ENCODE measurements around the gene TLCD4.

Gene TLCD4, protein sequence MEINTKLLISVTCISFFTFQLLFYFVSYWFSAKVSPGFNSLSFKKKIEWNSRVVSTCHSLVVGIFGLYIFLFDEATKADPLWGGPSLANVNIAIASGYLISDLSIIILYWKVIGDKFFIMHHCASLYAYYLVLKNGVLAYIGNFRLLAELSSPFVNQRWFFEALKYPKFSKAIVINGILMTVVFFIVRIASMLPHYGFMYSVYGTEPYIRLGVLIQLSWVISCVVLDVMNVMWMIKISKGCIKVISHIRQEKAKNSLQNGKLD

DNA sequence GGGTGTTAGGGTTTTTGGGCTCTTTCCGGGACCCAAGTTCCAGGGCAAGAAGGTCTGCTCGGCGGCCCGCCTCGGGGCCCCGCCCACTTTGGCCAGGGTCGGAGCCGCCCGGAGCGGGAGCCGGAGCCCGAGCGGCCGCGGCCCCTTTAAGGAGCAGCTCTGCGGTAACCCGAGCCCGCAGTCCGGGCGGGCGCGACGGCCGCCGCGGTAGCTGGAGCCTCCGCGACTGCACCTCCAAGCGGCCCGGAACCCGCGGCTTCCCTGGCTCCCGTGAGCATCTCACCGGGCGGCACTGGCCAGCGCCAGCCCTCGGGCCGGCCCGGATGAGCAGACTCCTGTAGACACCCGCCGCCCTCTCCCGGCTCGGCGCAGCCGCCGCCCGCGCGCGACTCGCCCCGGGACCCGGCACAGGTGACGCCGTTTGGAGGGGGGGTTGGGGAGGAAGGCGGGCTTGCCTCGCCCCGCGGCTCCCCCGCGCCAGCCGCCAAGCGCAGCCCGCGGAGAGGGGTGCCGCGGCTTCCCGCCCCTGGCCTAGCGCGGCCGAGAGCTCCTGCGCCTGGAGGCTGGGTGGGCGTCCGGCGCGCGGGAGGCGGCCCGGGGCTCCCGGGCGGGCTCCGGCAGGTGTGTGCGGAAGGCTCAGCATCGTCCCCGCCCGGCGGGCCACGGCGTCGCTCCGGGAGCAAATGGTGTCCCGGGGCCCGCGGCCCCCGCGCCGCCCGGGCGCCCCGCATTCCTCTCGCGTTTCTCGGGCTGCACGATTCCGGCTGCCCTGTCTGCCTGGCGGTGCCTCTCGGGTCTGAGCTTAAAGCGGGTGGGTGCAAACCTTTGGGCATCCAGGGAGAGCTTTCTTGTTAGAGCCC lies at the start of gene TLCD4:
Gene TLCD4 (plus strand): TSS at position 149 of the 860 bp plus-strand sequence. CDS start 26,547 bp downstream, outside the sequence.
- H3K9me3 ChIP-seq (ENCODE audit: control insufficient read depth, insufficient read depth, low read depth, low read length) = no peaks in the 10 kb centered on the region
- no peaks in the 10 kb centered on the region for H3K36me3 ChIP-seq (ENCODE audit: control insufficient read depth, insufficient read depth, low read length)
- H3K27ac ChIP-seq (ENCODE audit: low read depth, low read length) = no peak within 1 kb of the TSS
- no peaks in the 10 kb centered on the region; the same call in 1 of the 2 replicates for H3K4me1 ChIP-seq (ENCODE audit: control insufficient read depth, insufficient read depth, low read length)
- peak within 1 kb of the TSS; percentile 57 for H3K9ac ChIP-seq (ENCODE audit: low read length)
- H3K4me3 ChIP-seq (ENCODE audit: low read depth, low read length) = peak within 1 kb of the TSS; percentile 82
- peaks cover 28% of the 10 kb centered on the region for H3K27me3 ChIP-seq (ENCODE audit: control insufficient read depth, insufficient read depth, low read length)

DNA sequence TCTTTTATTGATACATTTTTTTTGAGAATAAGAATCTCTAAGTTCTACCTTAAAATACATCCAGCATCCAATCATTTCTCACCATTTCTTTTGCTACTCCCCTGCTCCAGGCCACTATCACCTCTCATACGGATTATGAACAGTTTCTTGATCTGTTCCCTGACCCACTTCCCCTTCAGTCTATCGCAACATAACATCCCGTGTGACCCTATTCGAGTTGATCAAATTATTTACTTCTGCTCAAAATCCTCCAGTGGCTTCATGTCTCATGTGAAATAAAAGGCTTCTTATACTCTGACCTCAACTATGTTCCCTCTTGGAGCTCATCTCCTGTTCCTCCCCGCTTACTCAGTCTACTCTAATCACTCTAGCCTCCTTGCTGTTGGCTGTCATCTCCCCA lies 49.6 kb upstream of the TLCD4 start:
- no peak overlapping the region for H3K9ac ChIP-seq (ENCODE audit: low read length)
- no peaks in the 10 kb centered on the region for H3K27me3 ChIP-seq (ENCODE audit: control insufficient read depth, insufficient read depth, low read length)
- H3K9me3 ChIP-seq (ENCODE audit: control insufficient read depth, insufficient read depth, low read depth, low read length) = no peaks in the 10 kb centered on the region
- no peaks in the 10 kb centered on the region for H3K36me3 ChIP-seq (ENCODE audit: control insufficient read depth, insufficient read depth, low read length)
- H3K27ac ChIP-seq (ENCODE audit: low read depth, low read length) = no peak overlapping the region
- 0 out of 2 replicates have a peak, but pooled peaks cover 4% of the 10 kb centered on the region for H3K4me1 ChIP-seq (ENCODE audit: control insufficient read depth, insufficient read depth, low read length)
- H3K4me3 ChIP-seq (ENCODE audit: low read depth, low read length) = no peak overlapping the region

DNA sequence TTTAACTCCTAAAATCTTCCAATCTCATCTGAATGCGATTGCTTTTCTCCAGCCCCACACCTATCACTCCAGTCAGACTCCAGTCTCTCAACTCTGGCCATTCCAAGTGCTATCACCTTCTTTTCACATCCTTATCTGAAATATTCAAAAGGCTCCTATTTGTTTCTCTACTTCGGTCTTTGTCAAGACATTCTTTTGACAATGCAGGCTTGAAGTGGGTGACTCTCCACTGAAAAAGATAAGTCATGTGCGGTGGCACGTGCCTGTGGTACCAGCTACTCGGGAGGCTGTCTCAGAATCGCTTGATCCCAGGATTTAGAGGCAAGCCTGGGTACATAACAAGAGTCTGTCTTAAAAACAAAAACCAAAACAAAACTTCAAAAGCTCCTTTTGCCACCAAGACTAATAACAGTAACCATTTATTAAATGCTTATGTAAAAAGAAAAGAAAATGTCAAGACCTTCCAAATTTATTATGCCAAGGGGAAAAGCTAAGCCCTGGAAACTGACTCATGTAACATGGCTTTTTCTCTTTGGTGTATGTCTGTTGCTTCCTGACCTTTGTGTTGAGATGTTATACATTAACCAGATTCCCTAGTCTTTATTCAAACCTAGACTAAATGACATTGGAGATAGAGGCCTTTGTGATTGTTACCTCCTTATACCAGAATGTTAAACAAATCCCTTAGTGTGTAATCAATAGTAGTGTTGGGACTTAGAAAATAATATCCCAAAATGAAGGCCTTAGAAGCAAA lies 48.0 kb upstream of the TLCD4 start:
- Histone ChIP-seq H3K4me1 (ENCODE audit: control insufficient read depth, insufficient read depth, low read length) (0 out of 2 replicates have a peak, but pooled peaks cover 6% of the 10 kb centered on the region), H3K9ac (ENCODE audit: low read length) (no peak overlapping the region), H3K36me3 (ENCODE audit: control insufficient read depth, insufficient read depth, low read length) (no peaks in the 10 kb centered on the region), H3K27ac (ENCODE audit: low read depth, low read length) (no peak overlapping the region), H3K27me3 (ENCODE audit: control insufficient read depth, insufficient read depth, low read length) (no peaks in the 10 kb centered on the region), H3K9me3 (ENCODE audit: control insufficient read depth, insufficient read depth, low read depth, low read length) (no peaks in the 10 kb centered on the region), H3K4me3 (ENCODE audit: low read depth, low read length) (no peak overlapping the region)

DNA sequence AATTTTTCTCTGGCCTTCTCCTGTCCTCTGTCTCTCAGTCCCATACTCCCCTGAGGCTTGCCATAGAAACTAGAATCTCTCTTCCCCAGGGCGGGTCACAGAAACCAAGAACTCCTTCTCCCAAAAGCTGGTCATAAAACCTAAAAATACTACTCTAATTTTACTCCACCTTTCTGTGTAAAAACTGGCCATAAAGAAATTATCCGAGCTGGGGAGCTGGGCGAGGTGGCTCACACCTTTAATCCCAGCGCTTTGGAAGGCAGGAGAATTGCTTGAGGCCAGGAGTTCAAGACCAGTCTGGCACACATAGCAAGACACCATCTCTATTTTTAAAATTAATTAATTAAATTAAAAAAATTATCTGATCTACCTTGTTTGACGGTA lies 47.5 kb upstream of the TLCD4 start:
- Histone ChIP-seq H3K4me1 (ENCODE audit: control insufficient read depth, insufficient read depth, low read length) (0 out of 2 replicates have a peak, but pooled peaks cover 6% of the 10 kb centered on the region), H3K27me3 (ENCODE audit: control insufficient read depth, insufficient read depth, low read length) (no peaks in the 10 kb centered on the region), H3K4me3 (ENCODE audit: low read depth, low read length) (no peak overlapping the region), H3K27ac (ENCODE audit: low read depth, low read length) (no peak overlapping the region), H3K9me3 (ENCODE audit: control insufficient read depth, insufficient read depth, low read depth, low read length) (no peaks in the 10 kb centered on the region), H3K36me3 (ENCODE audit: control insufficient read depth, insufficient read depth, low read length) (no peaks in the 10 kb centered on the region), H3K9ac (ENCODE audit: low read length) (no peak overlapping the region)

DNA sequence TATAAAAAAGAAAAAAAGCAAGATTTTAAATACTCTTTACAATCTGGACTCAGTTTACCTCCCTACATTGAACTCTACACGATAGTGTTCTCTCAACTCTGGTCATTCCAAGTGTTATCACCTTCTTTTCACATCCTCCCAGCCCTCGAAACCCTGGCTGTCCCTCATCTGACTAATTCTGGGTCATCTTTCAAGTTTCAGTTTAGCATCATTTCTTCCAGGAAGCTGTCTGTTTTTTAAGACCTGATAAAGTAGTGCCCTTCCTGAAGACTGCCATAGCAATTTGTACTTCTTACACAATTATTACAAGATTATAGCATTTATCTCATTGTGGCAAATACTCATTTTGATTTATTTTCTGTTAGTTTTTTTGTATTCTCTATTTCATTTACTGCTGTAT lies 45.6 kb upstream of the TLCD4 start:
- Histone ChIP-seq H3K4me3 (ENCODE audit: low read depth, low read length) (no peak overlapping the region; the same call in 1 of the 2 replicates), H3K27me3 (ENCODE audit: control insufficient read depth, insufficient read depth, low read length) (0 out of 2 replicates have a peak, but pooled peaks cover 2% of the 10 kb centered on the region), H3K9ac (ENCODE audit: low read length) (no peak overlapping the region), H3K4me1 (ENCODE audit: control insufficient read depth, insufficient read depth, low read length) (0 out of 2 replicates have a peak, but pooled peaks cover 6% of the 10 kb centered on the region), H3K27ac (ENCODE audit: low read depth, low read length) (no peak overlapping the region), H3K9me3 (ENCODE audit: control insufficient read depth, insufficient read depth, low read depth, low read length) (no peaks in the 10 kb centered on the region), H3K36me3 (ENCODE audit: control insufficient read depth, insufficient read depth, low read length) (no peaks in the 10 kb centered on the region)

DNA sequence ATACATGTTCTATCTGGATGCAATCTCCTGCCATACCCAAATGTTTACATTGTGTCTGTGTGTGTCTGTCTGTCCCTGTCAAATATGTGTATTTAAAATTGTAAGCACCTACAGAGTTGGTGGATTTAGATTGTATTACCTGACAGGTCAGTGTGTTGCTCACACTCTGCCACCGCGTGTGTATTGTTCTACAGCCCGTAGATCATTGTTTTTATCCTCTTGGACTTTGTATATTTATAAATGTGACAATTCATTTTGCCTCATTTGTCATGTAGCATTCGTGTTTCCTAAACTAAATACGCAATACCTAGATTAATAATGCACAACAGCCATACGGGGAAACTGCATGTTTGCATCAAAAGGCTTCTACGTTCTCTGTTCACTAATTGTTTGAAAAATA lies 45.0 kb upstream of the TLCD4 start:
- 0 out of 2 replicates have a peak, but pooled peaks cover 6% of the 10 kb centered on the region for H3K4me1 ChIP-seq (ENCODE audit: control insufficient read depth, insufficient read depth, low read length)
- no peak overlapping the region for H3K9ac ChIP-seq (ENCODE audit: low read length)
- H3K27ac ChIP-seq (ENCODE audit: low read depth, low read length) = no peak overlapping the region

DNA sequence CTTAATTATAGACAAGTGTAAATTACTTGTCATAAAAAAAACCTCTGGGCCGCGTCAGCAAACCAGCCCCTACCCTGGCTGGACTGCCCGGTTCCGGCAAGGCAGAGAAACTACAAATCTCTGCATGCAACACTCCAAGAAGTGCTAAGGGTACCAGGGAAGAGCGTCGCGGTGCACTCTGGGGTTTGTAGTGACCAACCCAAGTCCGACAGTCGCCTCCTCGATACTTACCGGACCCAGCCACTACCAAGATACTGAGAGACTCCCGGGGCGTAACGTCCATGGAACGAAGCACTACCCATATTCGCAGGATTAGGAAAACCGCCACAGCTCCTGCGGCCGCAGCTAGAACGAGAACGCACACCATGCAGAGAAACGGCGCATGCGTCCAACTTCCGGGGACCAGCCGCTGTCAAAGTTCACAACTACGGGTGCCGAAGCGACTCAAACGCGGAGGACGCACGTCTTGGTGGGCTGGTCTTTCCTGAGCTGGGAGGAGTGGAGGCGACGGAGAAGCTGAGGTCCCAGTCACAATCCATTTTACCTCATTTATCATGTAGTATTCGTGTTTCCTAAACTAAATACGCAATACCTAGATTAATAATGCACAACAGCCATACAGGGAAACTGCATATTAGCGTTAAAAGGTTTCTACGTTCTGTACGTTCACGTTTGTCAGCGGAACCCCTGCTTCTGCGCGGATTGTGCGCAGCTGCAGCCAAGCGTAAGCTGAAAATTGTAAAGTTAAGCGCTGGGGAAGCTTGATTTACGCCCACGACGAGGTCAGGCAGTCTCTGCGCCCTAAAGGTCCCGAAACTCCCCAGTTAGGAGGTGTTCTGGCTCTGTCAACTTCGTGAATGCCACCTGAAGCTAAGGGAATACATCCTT lies 44.4 kb upstream of the TLCD4 start, which contains the start of gene ALG14:
Gene ALG14 (minus strand): TSS at position 420 of the 888 bp plus-strand sequence. CDS start 53 bp downstream, at position 367.
- H3K9me3 ChIP-seq (ENCODE audit: control insufficient read depth, insufficient read depth, low read depth, low read length) = no peaks in the 10 kb centered on the region
- peak within 1 kb of the TSS; percentile 65 for H3K9ac ChIP-seq (ENCODE audit: low read length)
- no peaks in the 10 kb centered on the region for H3K36me3 ChIP-seq (ENCODE audit: control insufficient read depth, insufficient read depth, low read length)
- H3K4me1 ChIP-seq (ENCODE audit: control insufficient read depth, insufficient read depth, low read length) = 0 out of 2 replicates have a peak, but pooled peaks cover 6% of the 10 kb centered on the region
- no peak within 1 kb of the TSS for H3K27ac ChIP-seq (ENCODE audit: low read depth, low read length)
- H3K27me3 ChIP-seq (ENCODE audit: control insufficient read depth, insufficient read depth, low read length) = 0 out of 2 replicates have a peak, but pooled peaks cover 2% of the 10 kb centered on the region
- peak within 1 kb of the TSS; percentile 73 for H3K4me3 ChIP-seq (ENCODE audit: low read depth, low read length)

More for the DNA sequence above, 45.0 kb upstream of the TLCD4 start:
- 0 out of 2 replicates have a peak, but pooled peaks cover 2% of the 10 kb centered on the region for H3K27me3 ChIP-seq (ENCODE audit: control insufficient read depth, insufficient read depth, low read length)
- no peaks in the 10 kb centered on the region for H3K36me3 ChIP-seq (ENCODE audit: control insufficient read depth, insufficient read depth, low read length)
- H3K4me3 ChIP-seq (ENCODE audit: low read depth, low read length) = peak overlapping the region; percentile 73
- no peaks in the 10 kb centered on the region for H3K9me3 ChIP-seq (ENCODE audit: control insufficient read depth, insufficient read depth, low read depth, low read length)

DNA sequence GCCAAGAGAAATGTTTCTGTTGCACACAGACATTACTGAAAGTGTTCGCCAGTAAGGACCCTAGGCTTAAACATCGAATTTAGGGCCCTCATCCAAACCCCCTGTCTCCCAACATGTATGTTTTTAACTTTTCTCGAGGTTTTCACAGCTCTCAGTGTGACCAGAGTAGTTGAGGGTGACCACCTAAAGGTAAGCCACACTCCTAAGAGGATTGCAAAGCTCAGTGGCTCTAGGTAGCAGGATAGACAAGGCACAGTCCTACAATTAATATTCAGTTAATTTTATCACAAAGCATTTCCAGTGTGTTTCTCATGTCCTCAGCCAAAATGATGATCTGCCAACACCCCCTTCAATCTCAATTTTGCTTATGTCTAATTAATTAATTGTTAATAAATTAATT lies 43.7 kb upstream of the TLCD4 start:
- no peaks in the 10 kb centered on the region for H3K9me3 ChIP-seq (ENCODE audit: control insufficient read depth, insufficient read depth, low read depth, low read length)
- 0 out of 2 replicates have a peak, but pooled peaks cover 2% of the 10 kb centered on the region for H3K27me3 ChIP-seq (ENCODE audit: control insufficient read depth, insufficient read depth, low read length)
- H3K36me3 ChIP-seq (ENCODE audit: control insufficient read depth, insufficient read depth, low read length) = no peaks in the 10 kb centered on the region
- no peak overlapping the region for H3K9ac ChIP-seq (ENCODE audit: low read length)
- H3K27ac ChIP-seq (ENCODE audit: low read depth, low read length) = no peak overlapping the region
- H3K4me3 ChIP-seq (ENCODE audit: low read depth, low read length) = peak overlapping the region; percentile 73
- 0 out of 2 replicates have a peak, but pooled peaks cover 6% of the 10 kb centered on the region for H3K4me1 ChIP-seq (ENCODE audit: control insufficient read depth, insufficient read depth, low read length)

DNA sequence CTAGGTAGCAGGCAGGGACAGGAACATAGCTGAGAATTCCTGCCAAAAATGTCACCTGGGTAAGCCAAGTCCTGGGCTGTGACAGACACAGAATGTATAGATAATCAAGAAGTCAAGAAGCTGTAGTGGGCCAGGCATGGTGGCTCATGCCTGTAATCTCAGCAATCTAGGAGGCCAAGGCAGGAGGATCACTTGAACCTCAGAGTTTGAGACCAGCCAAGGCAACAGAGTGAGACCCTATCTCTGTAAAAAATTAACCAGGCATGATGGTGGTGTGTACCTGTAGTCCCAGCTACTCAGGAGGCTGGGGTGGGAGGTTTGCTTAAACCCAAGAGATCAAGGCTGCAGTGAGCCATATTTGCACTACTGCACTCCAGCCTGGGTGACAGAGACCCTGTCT lies 41.1 kb upstream of the TLCD4 start:
- no peak overlapping the region for H3K9ac ChIP-seq (ENCODE audit: low read length)
- H3K4me3 ChIP-seq (ENCODE audit: low read depth, low read length) = no peak overlapping the region
- peaks cover 2% of the 10 kb centered on the region; the same call in 1 of the 2 replicates for H3K27me3 ChIP-seq (ENCODE audit: control insufficient read depth, insufficient read depth, low read length)
- no peaks in the 10 kb centered on the region for H3K36me3 ChIP-seq (ENCODE audit: control insufficient read depth, insufficient read depth, low read length)
- no peak overlapping the region for H3K27ac ChIP-seq (ENCODE audit: low read depth, low read length)
- peaks cover 12% of the 10 kb centered on the region for H3K4me1 ChIP-seq (ENCODE audit: control insufficient read depth, insufficient read depth, low read length)
- H3K9me3 ChIP-seq (ENCODE audit: control insufficient read depth, insufficient read depth, low read depth, low read length) = no peaks in the 10 kb centered on the region

DNA sequence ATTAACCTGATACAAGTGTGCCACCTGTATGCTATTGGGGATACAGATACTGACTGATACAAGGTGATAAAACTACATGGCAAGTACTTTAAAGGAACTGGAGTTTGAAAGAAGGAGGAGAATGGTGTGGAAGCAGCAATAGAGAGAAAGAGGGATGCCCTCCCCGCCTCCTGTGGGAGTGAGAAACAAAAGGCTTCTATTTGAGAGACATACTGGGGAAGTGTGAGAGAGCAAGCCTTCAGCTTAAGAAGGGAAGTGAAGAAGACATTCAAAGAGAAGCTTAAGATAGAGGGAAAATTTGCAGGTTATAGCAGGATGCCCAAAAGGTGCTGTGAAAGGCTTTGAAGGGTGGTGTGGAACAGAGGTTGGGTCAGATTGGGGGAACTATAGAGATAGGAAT lies 36.7 kb upstream of the TLCD4 start:
- Histone ChIP-seq H3K9me3 (ENCODE audit: control insufficient read depth, insufficient read depth, low read depth, low read length) (no peaks in the 10 kb centered on the region), H3K36me3 (ENCODE audit: control insufficient read depth, insufficient read depth, low read length) (no peaks in the 10 kb centered on the region), H3K4me1 (ENCODE audit: control insufficient read depth, insufficient read depth, low read length) (peaks cover 14% of the 10 kb centered on the region), H3K4me3 (ENCODE audit: low read depth, low read length) (no peak overlapping the region), H3K27ac (ENCODE audit: low read depth, low read length) (no peak overlapping the region), H3K9ac (ENCODE audit: low read length) (no peak overlapping the region), H3K27me3 (ENCODE audit: control insufficient read depth, insufficient read depth, low read length) (peaks cover 2% of the 10 kb centered on the region; the same call in 1 of the 2 replicates)

All from HUES6 (cell line).